PC-3 (cell line): ENCODE results near the gene EFNA5. TPM values are rescaled to one million over a fixed set of nuclear protein-coding genes. Genes with fewer than 3 reads are reported as not detected.

Source experiments
- ATAC-seq: fragments of 200-7000 bp; cut with Tn5 transposase; 2 replicates; pipeline ENCODE4 v1.9.1; 2020; ENCODE audit warnings: mild to moderate bottlenecking, moderate library complexity
- BruUV-seq: library from RNA; stranded (reverse); fragments of 400-500 nt; replicated peaks from 2 replicates; lab custom pipeline; 2021; lab: Mats Ljungman, UMichigan
- CTCF ChIA-PET: fragments of 300-600 bp; sonication (Branson Sonifier 250); formaldehyde crosslinking; loops from one replicate; lab custom pipeline; 2022; ENCODE audit warnings: antibody characterized with exemption; lab: Charles Lee
- POLR2A ChIA-PET: fragments of 300-600 bp; sonication (Branson Sonifier 250); formaldehyde crosslinking; loops from one replicate; lab custom pipeline; 2022; ENCODE audit warnings: antibody characterized with exemption; ENCODE audit not compliant: unreplicated experiment; lab: Charles Lee
- DNase-seq: peaks from one replicate; pipeline ENCODE4 v3.0.0-alpha.2; 2015
- H2AFZ ChIP-seq: fragments of 300-600 bp; sonication (generic); 2 replicates; pipeline ENCODE4 v1.6.0; 2016; ENCODE audit warnings: antibody characterized with exemption, low read length
- H3F3A ChIP-seq: fragments of 300-600 bp; sonication (generic); one replicate; pipeline ENCODE4 v1.6.0; 2017; ENCODE audit warnings: antibody characterized with exemption, low read length, control low read depth, mild to moderate bottlenecking; ENCODE audit not compliant: unreplicated experiment
- H3K27ac ChIP-seq: fragments of 300-600 bp; sonication (generic); 2 replicates; pipeline ENCODE4 v1.5.1; 2016; ENCODE audit warnings: mild to moderate bottlenecking, low read length
- H3K27me3 ChIP-seq: fragments of 300-600 bp; sonication (generic); 2 replicates; pipeline ENCODE4 v1.6.1; 2016; ENCODE audit warnings: low read length, mixed read lengths
- H3K36me3 ChIP-seq: fragments of 300-600 bp; sonication (generic); 2 replicates; pipeline ENCODE4 v1.6.1; 2016; ENCODE audit warnings: low read depth, mixed run types, low read length, mixed read lengths
- H3K4me1 ChIP-seq: fragments of 300-600 bp; sonication (generic); 2 replicates; pipeline ENCODE4 v1.5.1; 2016; ENCODE audit warnings: low read length; ENCODE audit not compliant: insufficient read depth
- H3K4me2 ChIP-seq: fragments of 300-600 bp; sonication (generic); 2 replicates; pipeline ENCODE4 v1.6.0; 2016; ENCODE audit warnings: low read length
- H3K4me3 ChIP-seq: fragments of 300-600 bp; sonication (generic); 2 replicates; pipeline ENCODE4 v1.5.1; 2016; ENCODE audit warnings: mild to moderate bottlenecking, low read length, mixed read lengths
- H3K79me2 ChIP-seq: fragments of 300-600 bp; sonication (generic); 2 replicates; pipeline ENCODE4 v1.6.1; 2017; ENCODE audit warnings: low read length, mixed read lengths
- H3K9ac ChIP-seq: fragments of 300-600 bp; sonication (generic); 2 replicates; pipeline ENCODE4 v1.6.0; 2016; ENCODE audit warnings: mild to moderate bottlenecking, low read length
- H3K9me2 ChIP-seq: fragments of 300-600 bp; sonication (generic); replicated peaks from 2 replicates; pipeline ENCODE4 v1.6.1; 2016; ENCODE audit warnings: mixed run types, low read length, mixed read lengths
- H3K9me3 ChIP-seq: fragments of 300-600 bp; sonication (generic); 2 replicates; pipeline ENCODE4 v1.6.1; 2016; ENCODE audit warnings: low read length, mixed read lengths
- H4K20me1 ChIP-seq: fragments of 300-600 bp; sonication (generic); 2 replicates; pipeline ENCODE4 v1.6.1; 2016; ENCODE audit warnings: low read length, mixed read lengths
- EZH2 ChIP-seq: fragments of 300-600 bp; sonication (generic); IDR thresholded peaks from one replicate; pipeline ENCODE4 v1.6.1; 2017; ENCODE audit warnings: antibody characterized with exemption, mild to moderate bottlenecking, low read length; ENCODE audit not compliant: unreplicated experiment
- EZH2phosphoT487 ChIP-seq: fragments of 300-600 bp; sonication (generic); IDR thresholded peaks from 2 replicates; pipeline ENCODE4 v1.6.1; 2018; ENCODE audit warnings: mild to moderate bottlenecking, antibody characterized with exemption, low read length, borderline replicate concordance
- intact Hi-C: fragments of 100-400 bp; cut with micrococcal nuclease; formaldehyde crosslinking; loops from 2 replicates; pipeline ENCODE4 v1.9.0; 2023
- total RNA-seq: library from RNA; depleted of rRNA; stranded (reverse); fragments of >200 nt; gene quantifications from 2 replicates; pipeline ENCODE4 v1.2.3, GENCODE V29; 2014
- TF ChIP-seq, protein P1 (sequence below): fragments of 300-600 bp; sonication (generic); conservative IDR thresholded peaks from 2 replicates; pipeline ENCODE4 v1.5.1; 2017; ENCODE audit warnings: antibody characterized with exemption, low read depth, mild to moderate bottlenecking, low read length

Gene EFNA5
- total RNA-seq, 1 experiment from 2014 or later = 5.4 TPM

GRCh38 chr5:107705402-107706014 is 34.8 kb upstream of the EFNA5 start:
- Histone ChIP-seq H3K9ac (no peak overlapping the region), H3K27me3 (no peaks in the 10 kb centered on the region), H3K9me2 (no peaks in the 10 kb centered on the region), H3F3A (no peaks in the 10 kb centered on the region), H3K27ac (no peak overlapping the region), H3K79me2 (no peaks in the 10 kb centered on the region), H4K20me1 (no peaks in the 10 kb centered on the region), H3K4me2 (peak overlapping the region; percentile 34), H3K4me3 (no peak overlapping the region), H3K36me3 (no peaks in the 10 kb centered on the region), H2AFZ (0 out of 2 replicates have a peak overlapping the region, but pooled peaks have one; percentile 7), H3K4me1 (peaks cover 12% of the 10 kb centered on the region), H3K9me3 (no peaks in the 10 kb centered on the region)
- DNase-seq (peak; percentile 78), ATAC-seq (peak; percentile 75)
- POLR2A ChIA-PET = no interaction called here
- CTCF ChIA-PET = no interaction called here
- no TSS peak for BruUV-seq
- intact Hi-C loops = no loop called here
- TF ChIP-seq, protein P1, sequence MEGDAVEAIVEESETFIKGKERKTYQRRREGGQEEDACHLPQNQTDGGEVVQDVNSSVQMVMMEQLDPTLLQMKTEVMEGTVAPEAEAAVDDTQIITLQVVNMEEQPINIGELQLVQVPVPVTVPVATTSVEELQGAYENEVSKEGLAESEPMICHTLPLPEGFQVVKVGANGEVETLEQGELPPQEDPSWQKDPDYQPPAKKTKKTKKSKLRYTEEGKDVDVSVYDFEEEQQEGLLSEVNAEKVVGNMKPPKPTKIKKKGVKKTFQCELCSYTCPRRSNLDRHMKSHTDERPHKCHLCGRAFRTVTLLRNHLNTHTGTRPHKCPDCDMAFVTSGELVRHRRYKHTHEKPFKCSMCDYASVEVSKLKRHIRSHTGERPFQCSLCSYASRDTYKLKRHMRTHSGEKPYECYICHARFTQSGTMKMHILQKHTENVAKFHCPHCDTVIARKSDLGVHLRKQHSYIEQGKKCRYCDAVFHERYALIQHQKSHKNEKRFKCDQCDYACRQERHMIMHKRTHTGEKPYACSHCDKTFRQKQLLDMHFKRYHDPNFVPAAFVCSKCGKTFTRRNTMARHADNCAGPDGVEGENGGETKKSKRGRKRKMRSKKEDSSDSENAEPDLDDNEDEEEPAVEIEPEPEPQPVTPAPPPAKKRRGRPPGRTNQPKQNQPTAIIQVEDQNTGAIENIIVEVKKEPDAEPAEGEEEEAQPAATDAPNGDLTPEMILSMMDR = no peak
- TF ChIP-seq EZH2phosphoT487 = no peak
- TF ChIP-seq EZH2 = no peak

DNA sequence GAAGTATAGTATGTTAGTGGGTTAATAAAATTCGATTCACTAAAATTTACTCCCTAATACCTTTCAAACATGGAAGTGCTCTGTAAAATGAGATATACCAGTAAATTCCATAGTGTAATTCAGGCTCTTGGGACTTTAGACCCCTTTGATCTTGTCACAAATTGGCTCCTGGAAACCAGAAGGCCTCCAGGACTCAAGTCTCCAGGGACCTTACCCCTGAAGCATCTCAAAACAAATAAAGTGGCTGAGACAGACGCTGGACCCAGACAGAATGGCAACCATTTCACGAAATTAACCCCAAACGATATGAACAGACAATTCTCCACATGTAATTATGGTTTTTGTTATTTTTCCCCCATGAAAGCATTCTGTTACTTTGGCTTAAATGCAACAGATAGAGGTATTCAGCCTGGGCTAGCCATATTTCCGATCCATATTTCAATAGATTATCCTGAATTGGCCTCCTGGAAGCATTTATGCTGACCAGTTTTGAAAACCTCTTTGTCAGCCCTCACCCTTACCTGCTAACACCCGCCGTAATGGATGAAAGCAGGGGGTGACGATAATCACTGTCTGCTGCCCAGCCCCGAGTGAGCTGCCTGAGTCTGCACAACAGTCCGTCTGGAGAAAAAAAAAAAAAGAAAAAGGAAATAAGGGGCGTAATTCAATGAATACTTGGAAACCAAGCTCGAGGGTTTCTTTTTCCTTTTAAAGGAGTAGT is 34.1 kb upstream of the EFNA5 start:
- intact Hi-C loops = no loop called here
- no peaks in the 10 kb centered on the region for H3K9me2 ChIP-seq
- no peak overlapping the region for H3K4me3 ChIP-seq
- H3K36me3 ChIP-seq = no peaks in the 10 kb centered on the region
- TF ChIP-seq, protein P1 = no peak
- no peak for TF ChIP-seq EZH2
- TF ChIP-seq EZH2phosphoT487 = no peak
- peaks cover 12% of the 10 kb centered on the region for H3K4me1 ChIP-seq
- ATAC-seq (no peak), DNase-seq (no peak)
- no peak overlapping the region for H3K27ac ChIP-seq
- H2AFZ ChIP-seq = 0 out of 2 replicates have a peak overlapping the region, but pooled peaks have one; percentile 7
- no peaks in the 10 kb centered on the region for H3K27me3 ChIP-seq
- H3K79me2 ChIP-seq = no peaks in the 10 kb centered on the region
- H3K9me3 ChIP-seq = no peaks in the 10 kb centered on the region
- BruUV-seq = no TSS peak
- POLR2A ChIA-PET = no interaction called here
- CTCF ChIA-PET = no interaction called here
- peak overlapping the region; percentile 34 for H3K4me2 ChIP-seq
- H3F3A ChIP-seq = no peaks in the 10 kb centered on the region
- no peaks in the 10 kb centered on the region for H4K20me1 ChIP-seq
- no peak overlapping the region for H3K9ac ChIP-seq

- no TSS peak for BruUV-seq
Measured at GRCh38 chr5:107700481-107700880, 29.7 kb upstream of the EFNA5 start.

More at GRCh38 chr5:107700481-107700880, 29.7 kb upstream of the EFNA5 start:
- H3K9ac ChIP-seq = no peak overlapping the region
- CTCF ChIA-PET = no interaction called here
- no peaks in the 10 kb centered on the region for H3K36me3 ChIP-seq
- ATAC-seq (no peak), DNase-seq (no peak)
- H3K4me3 ChIP-seq = no peak overlapping the region
- H3K4me2 ChIP-seq = no peak overlapping the region
- TF ChIP-seq, protein P1 = no peak
- no peak for TF ChIP-seq EZH2phosphoT487
- no peak for TF ChIP-seq EZH2
- POLR2A ChIA-PET = no interaction called here
- H3F3A ChIP-seq = no peaks in the 10 kb centered on the region
- no peaks in the 10 kb centered on the region for H4K20me1 ChIP-seq
- no peaks in the 10 kb centered on the region for H3K79me2 ChIP-seq
- H2AFZ ChIP-seq = no peak overlapping the region
- no peaks in the 10 kb centered on the region for H3K27me3 ChIP-seq
- H3K9me3 ChIP-seq = no peaks in the 10 kb centered on the region
- no peaks in the 10 kb centered on the region for H3K9me2 ChIP-seq
- H3K27ac ChIP-seq = no peak overlapping the region
- peaks cover 8% of the 10 kb centered on the region for H3K4me1 ChIP-seq
- intact Hi-C loops = no loop called here
